ENCODE data around the gene SRRM3. TPM values are rescaled to one million over a fixed set of nuclear protein-coding genes. Genes with fewer than 3 reads are reported as not detected.
"Not testable (repeated sequence)": the region's sequence is repeated elsewhere in the genome, so short reads cannot be mapped to it uniquely, and the experiment has no call there.

SRRM3 gene
- total and polyA plus RNA-seq, 2 donors = 0.58 to 3.0 TPM

GRCh38 chr7:76268376-76268775 is 66.7 kb downstream of the SRRM3 start:
- Histone ChIP-seq H3K27ac (ENCODE audit: low read depth) (no peak overlapping the region), H3K36me3 (ENCODE audit: insufficient read depth) (no peaks in the 10 kb centered on the region), H3K4me1 (ENCODE audit: insufficient read depth) (no peaks in the 10 kb centered on the region), H3K4me3 (ENCODE audit: low read depth, low read length) (no peak overlapping the region)
- no peak for DNase-seq (ENCODE audit: extremely low spot score)
- WGBS = 47% methylated on average over 5 of the region's 5 CpGs

GRCh38 chr7:76269895-76270294 is 68.2 kb downstream of the SRRM3 start:
- WGBS = 9% methylated on average over 5 of the region's 5 CpGs

GRCh38 chr7:76271384-76271783 is 69.7 kb downstream of the SRRM3 start:
- not testable (repeated sequence) for H3K4me3 ChIP-seq (ENCODE audit: low read depth, low read length); DNase-seq (ENCODE audit: extremely low spot score); H3K4me1 ChIP-seq (ENCODE audit: insufficient read depth); H3K27ac ChIP-seq (ENCODE audit: low read depth); H3K36me3 ChIP-seq (ENCODE audit: insufficient read depth)
- 79% methylated on average over 2 of the region's 2 CpGs for WGBS

More at GRCh38 chr7:76269895-76270294, 68.2 kb downstream of the SRRM3 start:
- no peak overlapping the region for H3K4me3 ChIP-seq (ENCODE audit: low read depth, low read length)
- DNase-seq (ENCODE audit: extremely low spot score) = no peak
- no peaks in the 10 kb centered on the region for H3K4me1 ChIP-seq (ENCODE audit: insufficient read depth)
- H3K27ac ChIP-seq (ENCODE audit: low read depth) = no peak overlapping the region
- no peaks in the 10 kb centered on the region for H3K36me3 ChIP-seq (ENCODE audit: insufficient read depth)

- no peaks in the 10 kb centered on the region for H3K36me3 ChIP-seq (ENCODE audit: insufficient read depth)
- H3K4me1 ChIP-seq (ENCODE audit: insufficient read depth) = no peaks in the 10 kb centered on the region
- WGBS = 91% methylated on average over 6 of the region's 6 CpGs
- no peak overlapping the region for H3K4me3 ChIP-seq (ENCODE audit: low read depth, low read length)
- H3K27ac ChIP-seq (ENCODE audit: low read depth) = no peak overlapping the region
- DNase-seq (ENCODE audit: extremely low spot score) = no peak
These were observed 70.4 kb downstream of the SRRM3 start for GRCh38 chr7:76272142-76272541.

GRCh38 chr7:76272851-76273497 is 71.3 kb downstream of the SRRM3 start:
- DNase-seq (ENCODE audit: extremely low spot score) = no peak
- no peak overlapping the region for H3K4me3 ChIP-seq (ENCODE audit: low read depth, low read length)
- no peaks in the 10 kb centered on the region for H3K4me1 ChIP-seq (ENCODE audit: insufficient read depth)
- H3K36me3 ChIP-seq (ENCODE audit: insufficient read depth) = no peaks in the 10 kb centered on the region
- 24% methylated on average over 7 of the region's 7 CpGs for WGBS
- no peak overlapping the region for H3K27ac ChIP-seq (ENCODE audit: low read depth)

- no peak for DNase-seq (ENCODE audit: extremely low spot score)
- WGBS = 57% methylated on average over 5 of the region's 5 CpGs
These were observed 71.8 kb downstream of the SRRM3 start for GRCh38 chr7:76273503-76273902.

GRCh38 chr7:76278540-76278939 is 76.8 kb downstream of the SRRM3 start:
- no peaks in the 10 kb centered on the region for H3K36me3 ChIP-seq (ENCODE audit: insufficient read depth)
- WGBS = 91% methylated on average over 1 of the region's 1 CpG
- H3K4me1 ChIP-seq (ENCODE audit: insufficient read depth) = no peaks in the 10 kb centered on the region
- no peak overlapping the region for H3K27ac ChIP-seq (ENCODE audit: low read depth)
- no peak for DNase-seq (ENCODE audit: extremely low spot score)
- H3K4me3 ChIP-seq (ENCODE audit: low read depth, low read length) = no peak overlapping the region

More at GRCh38 chr7:76273503-76273902, 71.8 kb downstream of the SRRM3 start:
- no peak overlapping the region for H3K4me3 ChIP-seq (ENCODE audit: low read depth, low read length)
- H3K36me3 ChIP-seq (ENCODE audit: insufficient read depth) = no peaks in the 10 kb centered on the region
- H3K4me1 ChIP-seq (ENCODE audit: insufficient read depth) = no peaks in the 10 kb centered on the region
- no peak overlapping the region for H3K27ac ChIP-seq (ENCODE audit: low read depth)

- 14% methylated on average over 25 of the region's 25 CpGs for WGBS
- no peak for DNase-seq (ENCODE audit: extremely low spot score)
- Histone ChIP-seq H3K4me3 (ENCODE audit: low read depth, low read length) (no peak overlapping the region), H3K27ac (ENCODE audit: low read depth) (no peak overlapping the region), H3K4me1 (ENCODE audit: insufficient read depth) (no peaks in the 10 kb centered on the region), H3K36me3 (ENCODE audit: insufficient read depth) (no peaks in the 10 kb centered on the region)
These were observed 78.7 kb downstream of the SRRM3 start for GRCh38 chr7:76280408-76280807.

GRCh38 chr7:76281006-76281705 is 79.5 kb downstream of the SRRM3 start:
- 3% methylated on average over 55 of the region's 63 CpGs for WGBS
- Histone ChIP-seq H3K4me3 (ENCODE audit: low read depth, low read length) (peak overlapping the region; percentile 58), H3K27ac (ENCODE audit: low read depth) (no peak overlapping the region), H3K4me1 (ENCODE audit: insufficient read depth) (no peaks in the 10 kb centered on the region), H3K36me3 (ENCODE audit: insufficient read depth) (no peaks in the 10 kb centered on the region)
- no peak for DNase-seq (ENCODE audit: extremely low spot score)

GRCh38 chr7:76281706-76282343 is 80.1 kb downstream of the SRRM3 start:
- Histone ChIP-seq H3K36me3 (ENCODE audit: insufficient read depth) (no peaks in the 10 kb centered on the region), H3K4me3 (ENCODE audit: low read depth, low read length) (peak overlapping the region; percentile 58), H3K4me1 (ENCODE audit: insufficient read depth) (no peaks in the 10 kb centered on the region), H3K27ac (ENCODE audit: low read depth) (no peak overlapping the region)
- WGBS = 1% methylated on average over 35 of the region's 36 CpGs
- no peak for DNase-seq (ENCODE audit: extremely low spot score)

GRCh38 chr7:76282344-76283253 is 80.9 kb downstream of the SRRM3 start:
- Histone ChIP-seq H3K27ac (ENCODE audit: low read depth) (no peak overlapping the region), H3K4me1 (ENCODE audit: insufficient read depth) (no peaks in the 10 kb centered on the region)
- no peak for DNase-seq (ENCODE audit: extremely low spot score)

GRCh38 chr7:76283254-76284159 is 81.8 kb downstream of the SRRM3 start:
- DNase-seq (ENCODE audit: extremely low spot score) = no peak
- 64% methylated on average over 17 of the region's 17 CpGs for WGBS
- Histone ChIP-seq H3K27ac (ENCODE audit: low read depth) (no peak overlapping the region), H3K4me1 (ENCODE audit: insufficient read depth) (no peaks in the 10 kb centered on the region), H3K4me3 (ENCODE audit: low read depth, low read length) (peak overlapping the region; percentile 58), H3K36me3 (ENCODE audit: insufficient read depth) (no peaks in the 10 kb centered on the region)

More at GRCh38 chr7:76282344-76283253, 80.9 kb downstream of the SRRM3 start:
- H3K36me3 ChIP-seq (ENCODE audit: insufficient read depth) = no peaks in the 10 kb centered on the region
- WGBS = 2% methylated on average over 90 of the region's 98 CpGs
- peak overlapping the region; percentile 58 for H3K4me3 ChIP-seq (ENCODE audit: low read depth, low read length)
